Heart right ventricle (tissue), 16 donors: ENCODE data around the gene AANAT. TPM values are rescaled to one million over a fixed set of nuclear protein-coding genes. Genes with fewer than 3 reads are reported as not detected.
"Not testable (repeated sequence)": the region's sequence is repeated elsewhere in the genome, so short reads cannot be mapped to it uniquely, and the experiment has no call there.

Experiments used
- ATAC-seq, 8 donors: fragments of 200-7000 bp; cut with Tn5 transposase; one replicate each; pipeline ENCODE4 v1.9.1; 2020; ENCODE audit warnings: mild to moderate bottlenecking in 8 of 8, moderate library complexity in 8 of 8, moderate number of reproducible peaks in 1 of 8
- DNase-seq, 2 donors: peaks; one replicate each; pipeline ENCODE4 v3.0.0-alpha.2; 2020
- H3K27ac ChIP-seq, 10 donors: fragments of 200-600 bp; sonication (generic) in 2 of 10; one replicate each; pipeline versions ENCODE4 v1.5.0 to v1.8.0; 2020 to 2022; ENCODE audit warnings: mild to moderate bottlenecking in 3 of 10
- H3K27me3 ChIP-seq, 7 donors: fragments of 200-600 bp; one replicate each; pipeline ENCODE4 v1.8.0; 2021 to 2022; ENCODE audit warnings: mild to moderate bottlenecking in 2 of 7
- H3K36me3 ChIP-seq, 9 donors: fragments of 200-600 bp; sonication (generic) in 1 of 9; one replicate each; pipeline versions ENCODE4 v1.5.0 to v1.8.0; 2020 to 2022; ENCODE audit warnings: mild to moderate bottlenecking in 2 of 9
- H3K4me1 ChIP-seq, 9 donors: fragments of 200-600 bp; sonication (generic) in 1 of 9; one replicate each; pipeline versions ENCODE4 v1.5.0 to v1.8.0; 2020 to 2022; ENCODE audit warnings: mild to moderate bottlenecking in 4 of 9
- H3K4me3 ChIP-seq, 10 donors: fragments of 200-600 bp; sonication (generic) in 2 of 10; one replicate each; pipeline versions ENCODE4 v1.5.0 to v1.8.0; 2020 to 2022; ENCODE audit warnings: mild to moderate bottlenecking in 7 of 10, moderate library complexity in 2 of 10
- H3K9me3 ChIP-seq, 11 donors: fragments of 200-600 bp in 10 of 11; sonication (generic) in 2 of 11; one replicate each; pipeline versions ENCODE4 v1.5.0 to v1.8.0; 2013 to 2022; ENCODE audit warnings: mild to moderate bottlenecking in 2 of 11, control low read depth in 1 of 11, moderate library complexity in 1 of 11
- WGBS, 2 donors: extraction: QIAGEN DNeasy Blood & Tissue Kit; methylation state at CpG; one replicate each; pipeline ENCODE4 v1.1.7; 2013; ENCODE audit warnings: inconsistent platforms in 1 of 2; 5-methylcytosine and 5-hydroxymethylcytosine counted together
- intact Hi-C, 10 donors: fragments of 100-400 bp; cut with DNase I; formaldehyde crosslinking; loops; one replicate each; pipeline versions ENCODE4 v1.11.1 to v1.14.2; 2022
- polyA plus RNA-seq, 2 donors: library from polyadenylated mRNA; stranded (reverse); fragments of 200-250 nt; gene quantifications; one replicate each; pipeline ENCODE4 v1.2.3, GENCODE V29; 2013
- total RNA-seq, 10 donors: library from RNA; stranded (reverse); fragmentation: NEBNext Ultra II Directional in 3 of 10; extraction: Animal tissue kit (Norgen Biotek cat#: 25700) in 3 of 10; gene quantifications; one replicate each; pipeline versions ENCODE4 v1.2.1 to v1.2.4, GENCODE V29; 2021 to 2023
- TF ChIP-seq, protein P1 (sequence below), 9 donors: fragments of 200-600 bp; sonication (generic) in 2 of 9; IDR thresholded peaks; one replicate each; pipeline versions ENCODE4 v1.5.0 to v1.8.0; 2021 to 2022; ENCODE audit warnings: antibody characterized with exemption in 9 of 9, mild to moderate bottlenecking in 5 of 9, moderate library complexity in 1 of 9
- donor health status: Arrhythmogenic right ventricular cardiomyopathy.
- donor health status: ischemic (EF 13 %, LVEDD 7.1; RV severe dilation, severe dysfunction).
- donor health status: healthy with polysubstance abuse.
- donor health status: DM: no; HTN: yes; CAD: no.
- donor health status: DM: no; HTN: no; CAD: no.
- donor health status: ischemic (EF 25% LVEDD 6.9; RV normal size, moderate dysfunction).
- donor health status: ischemic (EF 25% LVEDD 5.7; RV mildly dilated, moderate dysfunction).
- donor health status: healthy.
- donor health status: DM: yes; HTN: yes; CAD: no.
- donor health status: Ischemic cardiomyopathy.
- donor health status: ischemic (EF 35%, LVEDD 5.7; RV mildly dilated, moderate dysfunction).
- donor health status: nonischemic (EF 11% LVEDD 7.7; RV severe dilation, severe dysfunction).
- donor health status: DM: yes; HTN: yes; CAD: no.
- donor health status: PGD.
- donor health status: ischemic (EF 29% LVEDD 5.4; RV normal size, mild dysfunction).
- donor health status: nonischemic (EF 23%, LVEDD 6.1; RV moderate dilation, normal function).

The AANAT gene
- total and polyA plus RNA-seq, 12 donors, result 0.73 to 0.98 TPM; not detected in 10

DNA sequence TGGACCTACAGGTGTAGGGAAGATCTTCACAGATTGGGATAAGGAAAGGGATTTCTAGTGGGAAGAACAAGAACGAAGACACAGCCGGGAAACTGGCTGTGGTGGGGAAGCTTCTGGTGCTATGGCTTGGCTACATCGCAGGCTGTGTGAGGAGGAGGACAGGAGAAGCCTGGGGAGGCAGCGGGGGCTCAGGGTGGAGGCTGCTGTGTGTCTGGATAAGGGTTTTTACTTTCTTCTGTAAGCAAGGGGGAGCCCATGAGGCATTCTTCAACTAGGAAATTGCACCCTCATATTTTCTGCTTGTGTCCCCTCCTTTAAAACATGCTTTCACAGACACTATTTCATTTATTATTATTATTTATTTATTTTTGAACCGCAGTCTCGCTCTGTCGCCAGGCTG lies 36.7 kb downstream of the AANAT start:
- intact Hi-C loops, result loop anchor here in 7 of 10 donors (2.0 to 10.0 kb wide), 5 partner anchors 37 to 199 kb away; partner anchors contain the start of genes QRICH2 (in 3 of the 7) and AANAT (in 1 of the 7)
- no peaks in the 10 kb centered on the region for H3K9me3 ChIP-seq
- no peak overlapping the region for H3K27ac ChIP-seq
- WGBS, 2 donors, result 79 to 81% methylated on average over 6 to 7 of the region's 7 CpGs
- H3K4me3 ChIP-seq, result no peak overlapping the region
- H3K27me3 ChIP-seq, result peaks cover 0 to 9% (median 0%) of the 10 kb centered on the region in 7 donors
- H3K36me3 ChIP-seq, result no peaks in the 10 kb centered on the region
- TF ChIP-seq, protein P1, sequence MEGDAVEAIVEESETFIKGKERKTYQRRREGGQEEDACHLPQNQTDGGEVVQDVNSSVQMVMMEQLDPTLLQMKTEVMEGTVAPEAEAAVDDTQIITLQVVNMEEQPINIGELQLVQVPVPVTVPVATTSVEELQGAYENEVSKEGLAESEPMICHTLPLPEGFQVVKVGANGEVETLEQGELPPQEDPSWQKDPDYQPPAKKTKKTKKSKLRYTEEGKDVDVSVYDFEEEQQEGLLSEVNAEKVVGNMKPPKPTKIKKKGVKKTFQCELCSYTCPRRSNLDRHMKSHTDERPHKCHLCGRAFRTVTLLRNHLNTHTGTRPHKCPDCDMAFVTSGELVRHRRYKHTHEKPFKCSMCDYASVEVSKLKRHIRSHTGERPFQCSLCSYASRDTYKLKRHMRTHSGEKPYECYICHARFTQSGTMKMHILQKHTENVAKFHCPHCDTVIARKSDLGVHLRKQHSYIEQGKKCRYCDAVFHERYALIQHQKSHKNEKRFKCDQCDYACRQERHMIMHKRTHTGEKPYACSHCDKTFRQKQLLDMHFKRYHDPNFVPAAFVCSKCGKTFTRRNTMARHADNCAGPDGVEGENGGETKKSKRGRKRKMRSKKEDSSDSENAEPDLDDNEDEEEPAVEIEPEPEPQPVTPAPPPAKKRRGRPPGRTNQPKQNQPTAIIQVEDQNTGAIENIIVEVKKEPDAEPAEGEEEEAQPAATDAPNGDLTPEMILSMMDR (IDR thresholded peaks at IDR 0.05), result no peak
- ATAC-seq (no peak), DNase-seq (no peak)
- H3K4me1 ChIP-seq, result peaks cover 5 to 42% (median 22%) of the 10 kb centered on the region in 9 donors

GRCh38 chr17:76506408-76507345 lies 39.3 kb downstream of the AANAT start:
- H3K4me1 ChIP-seq, result peaks cover 2 to 40% (median 7%) of the 10 kb centered on the region in 9 donors
- peaks cover 0 to 9% (median 0%) of the 10 kb centered on the region in 7 donors for H3K27me3 ChIP-seq
- peak; percentile 73 to 91 (median 79) for ATAC-seq
- H3K27ac ChIP-seq, result no peak overlapping the region
- no peaks in the 10 kb centered on the region for H3K36me3 ChIP-seq
- 27 to 30% methylated on average over 24 of the region's 24 CpGs for WGBS, 2 donors
- TF ChIP-seq, protein P1 (IDR thresholded peaks at IDR 0.05), result peak; percentile 81 to 98 (median 94)
- no peaks in the 10 kb centered on the region for H3K9me3 ChIP-seq
- intact Hi-C loops, result loop anchor here in 9 of 10 donors (1.0 to 10.0 kb wide), 7 partner anchors 40 to 204 kb away; partner anchors contain the start of genes QRICH2 (in 4 of the 9) and AANAT (in 3 of the 9)
- peak; percentile 83 to 87 for DNase-seq
- no peak overlapping the region for H3K4me3 ChIP-seq

- ATAC-seq, DNase-seq, H3K9me3 ChIP-seq, H3K4me3 ChIP-seq, H3K27me3 ChIP-seq, H3K36me3 ChIP-seq, H3K27ac ChIP-seq: not testable (repeated sequence)
- peaks cover 0 to 31% (median 3%) of the 10 kb centered on the region in 9 donors for H3K4me1 ChIP-seq
- 59 to 70% methylated on average over 14 of the region's 14 CpGs for WGBS, 2 donors
- intact Hi-C loops, result loop anchor here in 8 of 10 donors (5.0 to 10.0 kb wide), 5 partner anchors 101 to 206 kb away; partner anchors contain the start of gene QRICH2 (in 4 of the 8)
Measured at GRCh38 chr17:76508472-76509063, 41.2 kb downstream of the AANAT start.

DNA sequence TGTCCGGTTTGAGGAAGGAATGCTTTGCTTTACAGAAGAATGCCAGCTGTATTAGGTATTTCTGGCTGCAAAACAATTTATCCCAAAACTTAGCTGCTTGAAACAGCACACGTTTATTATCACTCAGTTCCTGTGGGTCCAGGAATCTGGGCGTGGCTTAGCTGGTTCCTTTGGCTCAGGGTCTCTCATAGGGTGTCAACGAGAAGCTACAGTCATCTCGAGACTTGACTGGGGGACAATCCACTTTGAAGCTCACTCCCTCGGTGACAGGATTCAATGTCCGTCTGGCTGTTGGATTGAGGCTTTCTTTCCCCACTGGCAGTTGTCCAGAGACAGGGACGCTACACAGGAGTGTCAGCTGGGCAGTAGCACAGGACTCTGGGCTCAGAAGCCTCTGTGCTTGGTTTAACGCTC lies 43.4 kb downstream of the AANAT start:
- Histone ChIP-seq H3K27me3 (peaks cover 0 to 9% (median 0%) of the 10 kb centered on the region in 7 donors), H3K27ac (no peak overlapping the region), H3K36me3 (no peaks in the 10 kb centered on the region), H3K4me1 (peaks cover 0 to 41% (median 10%) of the 10 kb centered on the region in 9 donors), H3K4me3 (no peak overlapping the region), H3K9me3 (no peaks in the 10 kb centered on the region)
- intact Hi-C loops, result no loop called here
- 14 to 23% methylated on average over 9 of the region's 9 CpGs for WGBS, 2 donors
- TF ChIP-seq, protein P1 (IDR thresholded peaks at IDR 0.05), result no peak
- ATAC-seq (no peak), DNase-seq (no peak)
